Ishikawa (cell line): Measurements from ENCODE around the gene ENO3.

Source experiments
- CEBPB ChIP-seq: IDR thresholded peaks from 2 replicates; pipeline ENCODE4 v1.6.1; 2012
- CREB1 ChIP-seq: IDR thresholded peaks from 2 replicates; pipeline ENCODE4 v1.6.1; 2012; ENCODE audit warnings: low read depth
- EGR1 ChIP-seq: IDR thresholded peaks from 2 replicates; pipeline ENCODE4 v1.6.1; 2012
- EP300 ChIP-seq: IDR thresholded peaks from 2 replicates; pipeline ENCODE4 v1.6.1; 2012; ENCODE audit warnings: borderline replicate concordance
- NFIC ChIP-seq: IDR thresholded peaks from 2 replicates; pipeline ENCODE4 v1.6.1; 2012
- RAD21 ChIP-seq: IDR thresholded peaks from 2 replicates; pipeline ENCODE4 v1.6.1; 2012; ENCODE audit warnings: low read depth
- TAF1 ChIP-seq: IDR thresholded peaks from 2 replicates; pipeline ENCODE4 v1.6.1; 2012; ENCODE audit warnings: low read depth, mild to moderate bottlenecking
- TEAD4 ChIP-seq: IDR thresholded peaks from 2 replicates; pipeline ENCODE4 v1.6.1; 2012
- YY1 ChIP-seq: IDR thresholded peaks from 2 replicates; pipeline ENCODE4 v1.6.1; 2012; ENCODE audit warnings: low read depth
- ZBTB7A ChIP-seq: IDR thresholded peaks from 2 replicates; pipeline ENCODE4 v1.6.1; 2012; ENCODE audit warnings: low read depth
- TF ChIP-seq, protein P1 (sequence below): IDR thresholded peaks from 2 replicates; pipeline ENCODE4 v1.6.1; 2012; ENCODE audit warnings: low read depth, mild to moderate bottlenecking
- TF ChIP-seq, protein P2 (sequence below): IDR thresholded peaks from 2 replicates; pipeline ENCODE4 v1.6.1; 2012
- TF ChIP-seq, protein P3 (sequence below): IDR thresholded peaks from 2 replicates; pipeline ENCODE4 v1.6.1; 2012

DNA sequence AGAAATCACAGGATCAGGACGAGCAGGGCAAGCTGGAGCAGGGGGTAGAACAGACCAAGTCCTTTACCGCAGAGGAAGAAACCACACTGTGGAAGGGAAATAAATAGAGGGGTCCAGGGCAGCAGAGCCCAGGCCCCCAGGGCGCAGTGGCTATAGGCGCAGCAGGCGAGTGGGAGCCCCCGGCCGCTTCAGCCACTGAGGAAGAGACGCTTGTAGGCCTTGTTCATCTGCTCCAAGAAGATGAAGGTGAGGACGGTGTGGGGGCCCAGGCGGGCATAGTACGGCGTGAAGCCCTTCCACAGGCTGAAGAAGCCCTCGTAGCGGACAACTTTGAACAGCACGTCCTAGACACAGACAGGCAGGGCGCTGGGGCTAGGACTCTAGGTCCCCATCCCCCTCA, 13.4 kb upstream of the ENO3 start:
- TF ChIP-seq YY1 (no peak), TAF1 (no peak), EP300 (no peak), CEBPB (no peak), CREB1 (no peak), EGR1 (no peak), ZBTB7A (no peak), NFIC (no peak), RAD21 (no peak), TEAD4 (no peak)
- TF ChIP-seq, protein P1, sequence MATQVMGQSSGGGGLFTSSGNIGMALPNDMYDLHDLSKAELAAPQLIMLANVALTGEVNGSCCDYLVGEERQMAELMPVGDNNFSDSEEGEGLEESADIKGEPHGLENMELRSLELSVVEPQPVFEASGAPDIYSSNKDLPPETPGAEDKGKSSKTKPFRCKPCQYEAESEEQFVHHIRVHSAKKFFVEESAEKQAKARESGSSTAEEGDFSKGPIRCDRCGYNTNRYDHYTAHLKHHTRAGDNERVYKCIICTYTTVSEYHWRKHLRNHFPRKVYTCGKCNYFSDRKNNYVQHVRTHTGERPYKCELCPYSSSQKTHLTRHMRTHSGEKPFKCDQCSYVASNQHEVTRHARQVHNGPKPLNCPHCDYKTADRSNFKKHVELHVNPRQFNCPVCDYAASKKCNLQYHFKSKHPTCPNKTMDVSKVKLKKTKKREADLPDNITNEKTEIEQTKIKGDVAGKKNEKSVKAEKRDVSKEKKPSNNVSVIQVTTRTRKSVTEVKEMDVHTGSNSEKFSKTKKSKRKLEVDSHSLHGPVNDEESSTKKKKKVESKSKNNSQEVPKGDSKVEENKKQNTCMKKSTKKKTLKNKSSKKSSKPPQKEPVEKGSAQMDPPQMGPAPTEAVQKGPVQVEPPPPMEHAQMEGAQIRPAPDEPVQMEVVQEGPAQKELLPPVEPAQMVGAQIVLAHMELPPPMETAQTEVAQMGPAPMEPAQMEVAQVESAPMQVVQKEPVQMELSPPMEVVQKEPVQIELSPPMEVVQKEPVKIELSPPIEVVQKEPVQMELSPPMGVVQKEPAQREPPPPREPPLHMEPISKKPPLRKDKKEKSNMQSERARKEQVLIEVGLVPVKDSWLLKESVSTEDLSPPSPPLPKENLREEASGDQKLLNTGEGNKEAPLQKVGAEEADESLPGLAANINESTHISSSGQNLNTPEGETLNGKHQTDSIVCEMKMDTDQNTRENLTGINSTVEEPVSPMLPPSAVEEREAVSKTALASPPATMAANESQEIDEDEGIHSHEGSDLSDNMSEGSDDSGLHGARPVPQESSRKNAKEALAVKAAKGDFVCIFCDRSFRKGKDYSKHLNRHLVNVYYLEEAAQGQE = no peak
- TF ChIP-seq, protein P2, sequence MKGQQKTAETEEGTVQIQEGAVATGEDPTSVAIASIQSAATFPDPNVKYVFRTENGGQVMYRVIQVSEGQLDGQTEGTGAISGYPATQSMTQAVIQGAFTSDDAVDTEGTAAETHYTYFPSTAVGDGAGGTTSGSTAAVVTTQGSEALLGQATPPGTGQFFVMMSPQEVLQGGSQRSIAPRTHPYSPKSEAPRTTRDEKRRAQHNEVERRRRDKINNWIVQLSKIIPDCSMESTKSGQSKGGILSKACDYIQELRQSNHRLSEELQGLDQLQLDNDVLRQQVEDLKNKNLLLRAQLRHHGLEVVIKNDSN = no peak
- TF ChIP-seq, protein P3, sequence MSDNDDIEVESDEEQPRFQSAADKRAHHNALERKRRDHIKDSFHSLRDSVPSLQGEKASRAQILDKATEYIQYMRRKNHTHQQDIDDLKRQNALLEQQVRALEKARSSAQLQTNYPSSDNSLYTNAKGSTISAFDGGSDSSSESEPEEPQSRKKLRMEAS = no peak
